Measurements from ENCODE around the gene PHACTR4.
A peak's percentile ranks its signal among the peaks of the same experiment; 100 is the strongest.
"Not testable (repeated sequence)": the region's sequence is repeated elsewhere in the genome, so short reads cannot be mapped to it uniquely, and the experiment has no call there.

PHACTR4 gene

GRCh38 chr1:28376195-28376594, 6.7 kb downstream of the PHACTR4 start:
- H3K27ac ChIP-seq (ENCODE audit: extremely low read depth, low read depth, low read length); CTCF ChIA-PET; H3K9me3 ChIP-seq (ENCODE audit: control insufficient read depth, insufficient read depth, low read depth, low read length); H3K4me3 ChIP-seq (ENCODE audit: low read depth, low read length); H3K36me3 ChIP-seq (ENCODE audit: control insufficient read depth in 2 of 2, insufficient read depth in 1 of 2, low read length in 2 of 2): not testable (repeated sequence)
- POLR2A ChIA-PET, result interaction anchor here (1.0 kb wide), 1 partner anchor 205 kb away, joined by 3 read pairs; no protein-coding TSS in a partner anchor
- peaks cover 13% of the 10 kb centered on the region for H3K4me1 ChIP-seq (ENCODE audit: control insufficient read depth, insufficient read depth, low read length)

GRCh38 chr1:28378906-28379305, 9.4 kb downstream of the PHACTR4 start:
- TF ChIP-seq ZIC2 (tag by site-specific recombination; IDR thresholded peaks at IDR 0.05) (peak; percentile 38; the same call in 1 of the 2 replicates), SCRT2 (tag by site-specific recombination; IDR thresholded peaks at IDR 0.05) (no peak), HOXD13 (CRISPR knock-in tag; IDR thresholded peaks at IDR 0.05; ENCODE audit: borderline replicate concordance) (no peak), PBX3 (CRISPR knock-in tag; IDR thresholded peaks at IDR 0.05) (no peak), ZNF121 (tag by site-specific recombination; IDR thresholded peaks at IDR 0.05) (peak; percentile 10; the same call in 1 of the 2 replicates), GLIS2 (tag by site-specific recombination; IDR thresholded peaks at IDR 0.05) (no peak), HOXA7 (CRISPR knock-in tag; IDR thresholded peaks at IDR 0.05; ENCODE audit: borderline replicate concordance) (no peak), ZNF600 (tag by site-specific recombination; IDR thresholded peaks at IDR 0.05) (no peak)
- Histone ChIP-seq H3K4me3 (ENCODE audit: low read depth, low read length) (no peak overlapping the region), H3K27ac (ENCODE audit: extremely low read depth, low read depth, low read length) (no peak overlapping the region), H3K9me3 (ENCODE audit: control insufficient read depth, insufficient read depth, low read depth, low read length) (no peaks in the 10 kb centered on the region), H3K4me1 (ENCODE audit: control insufficient read depth, insufficient read depth, low read length) (peaks cover 7% of the 10 kb centered on the region), H3K36me3 (ENCODE audit: control insufficient read depth in 2 of 2, insufficient read depth in 1 of 2, low read length in 2 of 2) (peaks cover 3 to 4% of the 10 kb centered on the region in 2 experiments)
- ChIA-PET CTCF (interaction anchor here (0.6 kb wide), 2 partner anchors 26 to 414 kb away, joined by 3 read pairs; no protein-coding TSS in a partner anchor), POLR2A (no interaction called here)

GRCh38 chr1:28380394-28380793, 10.9 kb downstream of the PHACTR4 start:
- H3K9me3 ChIP-seq (ENCODE audit: control insufficient read depth, insufficient read depth, low read depth, low read length), result no peaks in the 10 kb centered on the region
- CTCF ChIA-PET, result no interaction called here
- H3K36me3 ChIP-seq (ENCODE audit: control insufficient read depth in 2 of 2, insufficient read depth in 1 of 2, low read length in 2 of 2), result peaks cover 0 to 4% of the 10 kb centered on the region in 2 experiments; a peak in 2 of 3 replicates
- H3K4me3 ChIP-seq (ENCODE audit: low read depth, low read length), result no peak overlapping the region
- no peak overlapping the region for H3K27ac ChIP-seq (ENCODE audit: extremely low read depth, low read depth, low read length)
- POLR2A ChIA-PET, result no interaction called here
- no peaks in the 10 kb centered on the region for H3K4me1 ChIP-seq (ENCODE audit: control insufficient read depth, insufficient read depth, low read length)
- TF ChIP-seq ZNF19 (tag by site-specific recombination; IDR thresholded peaks at IDR 0.05; ENCODE audit: low read depth) (no peak), ZNF2 (tag by site-specific recombination; IDR thresholded peaks at IDR 0.05) (no peak), KLF8 (tag by site-specific recombination; IDR thresholded peaks at IDR 0.05) (no peak), GLIS2 (tag by site-specific recombination; IDR thresholded peaks at IDR 0.05) (no peak), ZNF639 (tag by site-specific recombination; IDR thresholded peaks at IDR 0.05) (no peak), ZNF24 (tag by site-specific recombination; IDR thresholded peaks at IDR 0.05) (no peak), ZNF510 (tag by site-specific recombination; IDR thresholded peaks at IDR 0.05; ENCODE audit: insufficient replicate concordance) (no peak), ZSCAN4 (tag by site-specific recombination; IDR thresholded peaks at IDR 0.05) (no peak), PRDM2 (tag by site-specific recombination; IDR thresholded peaks at IDR 0.05; ENCODE audit: borderline replicate concordance) (no peak), ZNF266 (tag by site-specific recombination; IDR thresholded peaks at IDR 0.05; ENCODE audit: low read depth) (no peak), IKZF3 (tag by site-specific recombination; IDR thresholded peaks at IDR 0.05) (no peak), ZNF558 (tag by site-specific recombination; IDR thresholded peaks at IDR 0.05) (no peak), ZNF169 (tag by site-specific recombination; IDR thresholded peaks at IDR 0.05) (no peak), EGR2 (tag by site-specific recombination; IDR thresholded peaks at IDR 0.05; ENCODE audit: low read depth) (no peak), ZNF843 (tag by site-specific recombination; IDR thresholded peaks at IDR 0.05) (no peak), ZNF366 (tag by site-specific recombination; conservative IDR thresholded peaks at IDR 0.05) (no peak)

All from HEK293 (cell line).